ENCODE data around the gene MCL1.

DNA sequence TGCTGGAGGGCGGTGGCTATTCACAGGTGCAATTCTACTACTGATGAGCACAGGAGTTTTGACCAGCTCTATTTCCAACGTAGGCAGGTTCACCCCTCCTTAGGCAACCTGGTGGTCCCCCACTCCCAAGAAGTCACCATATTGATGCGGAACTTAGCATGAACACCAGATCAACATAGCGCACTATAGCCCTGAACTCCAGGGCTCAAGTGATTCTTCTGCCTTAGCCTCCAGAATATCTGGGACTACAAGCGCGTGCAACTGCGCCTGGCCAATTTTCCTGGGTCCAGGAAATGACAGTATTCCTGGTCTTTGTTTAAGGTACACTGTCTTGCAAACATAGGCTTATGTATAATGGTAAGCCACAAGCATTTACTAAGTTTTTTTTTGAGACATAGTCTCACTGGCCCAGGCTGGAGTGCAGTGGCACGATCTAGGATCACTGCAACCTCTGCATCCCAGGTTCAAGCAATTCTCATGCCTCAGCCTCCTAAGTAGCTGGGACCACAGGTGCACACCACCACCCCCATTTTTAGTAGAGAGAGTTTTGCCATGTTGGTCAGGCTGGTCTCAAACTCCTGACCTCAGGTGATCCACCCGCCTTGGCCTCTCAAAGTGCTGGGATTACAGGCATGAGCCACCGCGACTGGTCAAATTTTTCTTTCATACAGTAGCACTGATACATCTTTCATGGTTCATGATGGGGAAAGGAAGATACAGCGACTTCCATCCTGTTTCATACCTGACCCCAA, 12.6 kb downstream of the MCL1 start:
- TF ChIP-seq, protein P1, sequence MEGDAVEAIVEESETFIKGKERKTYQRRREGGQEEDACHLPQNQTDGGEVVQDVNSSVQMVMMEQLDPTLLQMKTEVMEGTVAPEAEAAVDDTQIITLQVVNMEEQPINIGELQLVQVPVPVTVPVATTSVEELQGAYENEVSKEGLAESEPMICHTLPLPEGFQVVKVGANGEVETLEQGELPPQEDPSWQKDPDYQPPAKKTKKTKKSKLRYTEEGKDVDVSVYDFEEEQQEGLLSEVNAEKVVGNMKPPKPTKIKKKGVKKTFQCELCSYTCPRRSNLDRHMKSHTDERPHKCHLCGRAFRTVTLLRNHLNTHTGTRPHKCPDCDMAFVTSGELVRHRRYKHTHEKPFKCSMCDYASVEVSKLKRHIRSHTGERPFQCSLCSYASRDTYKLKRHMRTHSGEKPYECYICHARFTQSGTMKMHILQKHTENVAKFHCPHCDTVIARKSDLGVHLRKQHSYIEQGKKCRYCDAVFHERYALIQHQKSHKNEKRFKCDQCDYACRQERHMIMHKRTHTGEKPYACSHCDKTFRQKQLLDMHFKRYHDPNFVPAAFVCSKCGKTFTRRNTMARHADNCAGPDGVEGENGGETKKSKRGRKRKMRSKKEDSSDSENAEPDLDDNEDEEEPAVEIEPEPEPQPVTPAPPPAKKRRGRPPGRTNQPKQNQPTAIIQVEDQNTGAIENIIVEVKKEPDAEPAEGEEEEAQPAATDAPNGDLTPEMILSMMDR (IDR thresholded peaks at IDR 0.05; ENCODE audit: low read length) = no peak
- no peak for TF ChIP-seq EZH2 (IDR thresholded peaks at IDR 0.05; ENCODE audit: borderline replicate concordance, low read length)
